Activated effector memory CD4-positive, alpha-beta T cell treated with Interleukin-2 at 50 U/mL for 16 hours (primary cell): ENCODE measurements around the gene MYNN.

Experiments used
- DNase-seq: peaks from one replicate; pipeline ENCODE4 v3.0.0-alpha.2; 2020

MYNN gene

GRCh38 chr3:169780742-169781141 is 7.5 kb downstream of the MYNN start:
- DNase-seq = no peak

- no peak for DNase-seq
Measured at GRCh38 chr3:169781209-169781855, 8.1 kb downstream of the MYNN start.

- DNase-seq = no peak
Measured at GRCh38 chr3:169787120-169787519, 13.9 kb downstream of the MYNN start.

GRCh38 chr3:169787791-169788190 is 14.6 kb downstream of the MYNN start:
- no peak for DNase-seq

- no peak for DNase-seq
Measured at GRCh38 chr3:169790219-169790618, 17.0 kb downstream of the MYNN start.

- no peak for DNase-seq
Measured at GRCh38 chr3:169790687-169791429, 17.7 kb downstream of the MYNN start.

GRCh38 chr3:169792359-169792758 is 19.2 kb downstream of the MYNN start:
- DNase-seq = no peak

- no peak for DNase-seq
Measured at GRCh38 chr3:169804681-169805080, 31.5 kb downstream of the MYNN start.

GRCh38 chr3:169809230-169809795 is 36.1 kb downstream of the MYNN start:
- no peak for DNase-seq

- DNase-seq = no peak
Measured at GRCh38 chr3:169811631-169812331, 38.6 kb downstream of the MYNN start.

- peak; percentile 41 for DNase-seq
Measured at GRCh38 chr3:169812332-169813235, 39.4 kb downstream of the MYNN start, which contains the start of the genes LRRC34 and LRRIQ4. TSS of gene LRRC34 (minus strand) at chr3:169812904. CDS start at chr3:169812548, 356 bp downstream. TSS of gene LRRIQ4 (plus strand) at chr3:169812870. CDS start at chr3:169821922, 9,052 bp downstream.

GRCh38 chr3:169813278-169813677 is 40.1 kb downstream of the MYNN start:
- no peak for DNase-seq

GRCh38 chr3:169813757-169814517 is 40.7 kb downstream of the MYNN start:
- DNase-seq = peak; percentile 54

GRCh38 chr3:169815590-169816150 is 42.5 kb downstream of the MYNN start:
- no peak for DNase-seq

- DNase-seq = no peak
Measured at GRCh38 chr3:169818316-169818715, 45.1 kb downstream of the MYNN start.

- DNase-seq = no peak
Measured at GRCh38 chr3:169822091-169822490, 48.9 kb downstream of the MYNN start.

- DNase-seq = no peak
Measured at GRCh38 chr3:169822540-169822939, 49.3 kb downstream of the MYNN start.

- DNase-seq = no peak
Measured at GRCh38 chr3:169822983-169823382, 49.8 kb downstream of the MYNN start.

- DNase-seq = no peak
Measured at GRCh38 chr3:169825316-169825715, 52.1 kb downstream of the MYNN start.

- no peak for DNase-seq
Measured at GRCh38 chr3:169827712-169828111, 54.5 kb downstream of the MYNN start.

- no peak for DNase-seq
Measured at GRCh38 chr3:169835533-169835932, 62.3 kb downstream of the MYNN start.
